ENCODE results near the gene GRB7. TPM values are rescaled to one million over a fixed set of nuclear protein-coding genes. Genes with fewer than 3 reads are reported as not detected.

GRB7 gene
- total and polyA plus RNA-seq, 2 donors (not counting 1 experiment from before 2014, with no cell fraction given) = 0.81 to 0.84 TPM

- no peak for TF ChIP-seq EZH2 (IDR thresholded peaks at IDR 0.05; ENCODE audit: borderline replicate concordance, insufficient read depth, low read depth, low read length, poor library complexity, severe bottlenecking)
- TF ChIP-seq, protein P1, sequence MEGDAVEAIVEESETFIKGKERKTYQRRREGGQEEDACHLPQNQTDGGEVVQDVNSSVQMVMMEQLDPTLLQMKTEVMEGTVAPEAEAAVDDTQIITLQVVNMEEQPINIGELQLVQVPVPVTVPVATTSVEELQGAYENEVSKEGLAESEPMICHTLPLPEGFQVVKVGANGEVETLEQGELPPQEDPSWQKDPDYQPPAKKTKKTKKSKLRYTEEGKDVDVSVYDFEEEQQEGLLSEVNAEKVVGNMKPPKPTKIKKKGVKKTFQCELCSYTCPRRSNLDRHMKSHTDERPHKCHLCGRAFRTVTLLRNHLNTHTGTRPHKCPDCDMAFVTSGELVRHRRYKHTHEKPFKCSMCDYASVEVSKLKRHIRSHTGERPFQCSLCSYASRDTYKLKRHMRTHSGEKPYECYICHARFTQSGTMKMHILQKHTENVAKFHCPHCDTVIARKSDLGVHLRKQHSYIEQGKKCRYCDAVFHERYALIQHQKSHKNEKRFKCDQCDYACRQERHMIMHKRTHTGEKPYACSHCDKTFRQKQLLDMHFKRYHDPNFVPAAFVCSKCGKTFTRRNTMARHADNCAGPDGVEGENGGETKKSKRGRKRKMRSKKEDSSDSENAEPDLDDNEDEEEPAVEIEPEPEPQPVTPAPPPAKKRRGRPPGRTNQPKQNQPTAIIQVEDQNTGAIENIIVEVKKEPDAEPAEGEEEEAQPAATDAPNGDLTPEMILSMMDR (IDR thresholded peaks at IDR 0.05) = no peak
- intact Hi-C loops (cut with micrococcal nuclease) = loop anchor here (1.0 to 2.0 kb wide), 5 partner anchors 14 to 71 kb away; no protein-coding TSS in a partner anchor
- Mint-ChIP-seq H3K27me3 (no peaks in the 10 kb centered on the region), H3K4me3 (peak overlapping the region; percentile 69), H3K4me1 (peaks cover 72% of the 10 kb centered on the region), H3K27ac (peak overlapping the region; percentile 91), H3K9me3 (ENCODE audit: insufficient read depth) (no peaks in the 10 kb centered on the region)
- peak overlapping the region in 1 of 5 experiments; percentile 30 for H3K4me3 ChIP-seq (ENCODE audit: control extremely low read depth in 1 of 5, extremely low read depth in 1 of 5, insufficient read depth in 1 of 5, low read depth in 2 of 5, low read length in 4 of 5)
- WGBS (ENCODE audit: insufficient coverage) = no CpG with 5 or more reads among the region's 2 CpGs
- H3K9ac ChIP-seq (ENCODE audit: low read length) = peak overlapping the region; percentile 36
- no peaks in the 10 kb centered on the region for H4K20me1 ChIP-seq (ENCODE audit: control insufficient read depth, insufficient read depth, low read length, poor library complexity, severe bottlenecking)
- peaks cover 3 to 48% of the 10 kb centered on the region in 2 experiments for H3K36me3 ChIP-seq (replicated peaks in 1 of 2; ENCODE audit: control extremely low read depth in 1 of 2, control insufficient read depth in 1 of 2, extremely low read depth in 1 of 2, insufficient read depth in 2 of 2, low read length in 1 of 2)
- CTCF ChIA-PET = interaction anchor here (0.6 to 4.5 kb wide), 18 partner anchors 8 to 186 kb away, joined by 3 to 31 read pairs (median 4); partner anchors contain the start of genes MIEN1 and PSMD3
- DNase-seq (peak; percentile 89), ATAC-seq (ENCODE audit: low read depth) (peak; percentile 95)
- POLR2A ChIA-PET = interaction anchor here (0.9 to 3.7 kb wide), 10 partner anchors 8 to 68 kb away, joined by 3 to 48 read pairs (median 5); no protein-coding TSS in a partner anchor
- no peak overlapping the region for H2AFZ ChIP-seq (ENCODE audit: insufficient read depth, low read depth, low read length, poor library complexity, severe bottlenecking)
- H3K4me1 ChIP-seq (ENCODE audit: control insufficient read depth in 2 of 2, insufficient read depth in 2 of 2, low read length in 2 of 2) = peaks cover 81 to 86% of the 10 kb centered on the region in 2 donors
- no peaks in the 10 kb centered on the region for H3K27me3 ChIP-seq (replicated peaks in 1 of 4; ENCODE audit: control extremely low read depth in 1 of 4, control insufficient read depth in 3 of 4, insufficient read depth in 4 of 4, low read length in 3 of 4)
- H3K79me2 ChIP-seq (ENCODE audit: control insufficient read depth, insufficient read depth, low read length) = peaks cover 73% of the 10 kb centered on the region
- peak overlapping the region; percentile 70 to 86 for H3K27ac ChIP-seq (ENCODE audit: low read length in 2 of 2)
- H3K4me2 ChIP-seq (replicated peaks; ENCODE audit: low read depth, low read length, poor library complexity, severe bottlenecking) = peak overlapping the region; percentile 63
- H3K9me3 ChIP-seq (ENCODE audit: control extremely low read depth in 1 of 3, control insufficient read depth in 2 of 3, insufficient read depth in 1 of 3, low read length in 2 of 3) = no peaks in the 10 kb centered on the region
These were observed 56.7 kb downstream of the GRB7 start for GRCh38 chr17:39794249-39794970.

Small RNA genes lying within 50 kb of the gene (small RNA-seq; reads per million reads assigned to genes)
- not detected for gene MIR4728 (ENCODE audit: insufficient read length, low read depth, low replicate concordance)

Other genes starting within 250 kb of the GRB7 start
- gene NEUROD2, start 130.0 kb upstream of the GRB7 start, total RNA-seq = not detected in 2 replicates
- 0.04 and 0.06 TPM in 2 replicates for gene NEUROD2, start 130.0 kb upstream of the GRB7 start, polyA plus RNA-seq
- not detected in 2 replicates for gene PPP1R1B, start 111.0 kb upstream of the GRB7 start, total RNA-seq
- not detected in 2 replicates for gene PPP1R1B, start 111.0 kb upstream of the GRB7 start, polyA plus RNA-seq
- gene STARD3, start 100.8 kb upstream of the GRB7 start, total RNA-seq = 93.1 and 101 TPM in 2 replicates
- gene STARD3, start 100.8 kb upstream of the GRB7 start, polyA plus RNA-seq = 209 and 231 TPM in 2 replicates
- gene TCAP, start 72.6 kb upstream of the GRB7 start, total RNA-seq = 4.2 and 5.1 TPM in 2 replicates
- gene TCAP, start 72.6 kb upstream of the GRB7 start, polyA plus RNA-seq = 3.8 and 5.2 TPM in 2 replicates
- 0.39 and 0.76 TPM in 2 replicates for gene PNMT, start 69.5 kb upstream of the GRB7 start, total RNA-seq
- gene PNMT, start 69.5 kb upstream of the GRB7 start, polyA plus RNA-seq = 0.13 and 0.87 TPM in 2 replicates
- 34.3 and 36.9 TPM in 2 replicates for gene PGAP3, start 49.9 kb upstream of the GRB7 start, total RNA-seq
- 27.4 and 38.1 TPM in 2 replicates for gene PGAP3, start 49.9 kb upstream of the GRB7 start, polyA plus RNA-seq
- gene ERBB2, start 37.9 kb upstream of the GRB7 start, total RNA-seq = 8.4 TPM in 2 replicates
- gene ERBB2, start 37.9 kb upstream of the GRB7 start, polyA plus RNA-seq = 3.2 and 4.6 TPM in 2 replicates
- gene MIEN1, start 7.4 kb upstream of the GRB7 start, total RNA-seq = 37.9 and 41.1 TPM in 2 replicates
- 55.6 and 63.2 TPM in 2 replicates for gene MIEN1, start 7.4 kb upstream of the GRB7 start, polyA plus RNA-seq
- 178 and 187 TPM in 2 replicates for gene IKZF3, start 126.4 kb downstream of the GRB7 start, total RNA-seq
- 63.0 and 64.0 TPM in 2 replicates for gene IKZF3, start 126.4 kb downstream of the GRB7 start, polyA plus RNA-seq
- gene ZPBP2, start 130.3 kb downstream of the GRB7 start, total RNA-seq = 1.7 and 2.0 TPM in 2 replicates
- 1.5 and 1.6 TPM in 2 replicates for gene ZPBP2, start 130.3 kb downstream of the GRB7 start, polyA plus RNA-seq
- 21.5 and 21.8 TPM in 2 replicates for gene GSDMB, start 180.7 kb downstream of the GRB7 start, total RNA-seq
- gene GSDMB, start 180.7 kb downstream of the GRB7 start, polyA plus RNA-seq = 33.8 and 37.6 TPM in 2 replicates
- gene ORMDL3, start 189.7 kb downstream of the GRB7 start, total RNA-seq = 43.4 and 51.8 TPM in 2 replicates
- 78.5 and 90.6 TPM in 2 replicates for gene ORMDL3, start 189.7 kb downstream of the GRB7 start, polyA plus RNA-seq
- gene LRRC3C, start 189.8 kb downstream of the GRB7 start, total RNA-seq = not detected in 2 replicates
- gene LRRC3C, start 189.8 kb downstream of the GRB7 start, polyA plus RNA-seq = 0.12 TPM in 1 of 2 replicates, not detected in the other
- not detected in 2 replicates for gene GSDMA, start 225.1 kb downstream of the GRB7 start, total RNA-seq
- 0.09 TPM in 1 of 2 replicates, not detected in the other for gene GSDMA, start 225.1 kb downstream of the GRB7 start, polyA plus RNA-seq
- 69.4 and 76.6 TPM in 2 replicates for gene PSMD3, start 242.9 kb downstream of the GRB7 start, total RNA-seq
- gene PSMD3, start 242.9 kb downstream of the GRB7 start, polyA plus RNA-seq = 63.1 and 72.6 TPM in 2 replicates

Measured in B cell (primary cell).